HepG2 (cell line): Measurements from ENCODE around the gene ACTN1. TPM values are rescaled to one million over a fixed set of nuclear protein-coding genes. Genes with fewer than 3 reads are reported as not detected.

Source experiments
- ATAC-seq: fragments of 200-7000 bp; cut with Tn5 transposase; 3 replicates; pipeline ENCODE4 v1.9.1; 2020; ENCODE audit warnings: mild to moderate bottlenecking, moderate library complexity
- BruUV-seq: library from RNA; stranded (reverse); fragments of 400-500 nt; replicated peaks from 2 replicates; lab custom pipeline; 2021; lab: Mats Ljungman, UMichigan
- CTCF ChIA-PET: fragments of 300-600 bp; formaldehyde crosslinking; extraction: SDS; loops from one replicate; lab custom pipeline; 2021; ENCODE audit warnings: low total read pairs, inconsistent platforms, low intra/inter-chr PET ratio; lab: Yijun Ruan, JAX
- POLR2A ChIA-PET: fragments of 350-600 bp; sonication (Branson Sonifier 250); formaldehyde crosslinking; loops from one replicate; lab custom pipeline; 2020; ENCODE audit warnings: antibody characterized with exemption, inconsistent platforms; lab: Yijun Ruan, JAX
- DNase-seq: peaks from one replicate; pipeline ENCODE4 v3.0.0-alpha.2; 2015; ENCODE audit warnings: low spot score
- FAIRE-seq: peaks from 3 replicates; lab custom pipeline; 2011; peaks lifted over from hg19 to GRCh38; lab: Jason Lieb, UNC
- H2AFZ ChIP-seq: one replicate; pipeline ENCODE4 v1.6.1; 2011; ENCODE audit warnings: low read length, inconsistent platforms
- H3K27ac ChIP-seq: fragments of 300-600 bp; 3 replicates; pipeline ENCODE4 v1.8.0; 2011; ENCODE audit warnings: mixed run types, mild to moderate bottlenecking, mixed read lengths, low read length, inconsistent platforms; ENCODE audit not compliant: insufficient read depth; ENCODE audit errors: extremely low read length
- H3K27me3 ChIP-seq, 2 experiments: fragments of 200-600 bp in 1 of 2; 2 replicates in 1 of 2; 3 replicates in 1 of 2; pipeline versions ENCODE4 v1.6.0 to v1.8.0; 2011; ENCODE audit warnings: low read length in 2 of 2, mild to moderate bottlenecking in 2 of 2, moderate library complexity in 2 of 2, inconsistent platforms in 1 of 2; ENCODE audit not compliant: insufficient read depth in 2 of 2, control insufficient read depth in 1 of 2
- H3K36me3 ChIP-seq, 2 experiments: fragments of 200-600 bp in 1 of 2; replicated peaks in 1 of 2; 2 replicates in 1 of 2; 3 replicates in 1 of 2; pipeline versions ENCODE4 v1.5.1 to v1.8.0; 2011; ENCODE audit warnings: low read length in 2 of 2, inconsistent platforms in 1 of 2; ENCODE audit not compliant: insufficient read depth in 2 of 2, control insufficient read depth in 1 of 2
- H3K4me1 ChIP-seq: 2 replicates; pipeline ENCODE4 v1.5.1; 2012; ENCODE audit warnings: low read length, inconsistent platforms; ENCODE audit not compliant: insufficient read depth
- H3K4me2 ChIP-seq: 2 replicates; pipeline ENCODE4 v1.6.0; 2011; ENCODE audit warnings: low read depth, low read length, inconsistent platforms
- H3K4me3 ChIP-seq, 3 experiments: fragments of 200-600 bp in 1 of 3; sonication (generic), shearing (Covaris generic) in 1 of 3; replicated peaks in 1 of 3; 2 replicates each; pipeline ENCODE4 v1.5.1; 2011 to 2016; ENCODE audit warnings: low read length in 3 of 3, inconsistent platforms in 2 of 3, low read depth in 2 of 3, mild to moderate bottlenecking in 2 of 3, control low read depth in 1 of 3, mixed read lengths in 1 of 3; ENCODE audit not compliant: insufficient read depth in 1 of 3
- H3K79me2 ChIP-seq: one replicate; pipeline ENCODE4 v1.6.1; 2011; ENCODE audit warnings: low read length, inconsistent platforms; ENCODE audit not compliant: insufficient read depth
- H3K9ac ChIP-seq: 2 replicates; pipeline ENCODE4 v1.6.0; 2011; ENCODE audit warnings: mild to moderate bottlenecking, low read depth, low read length, inconsistent platforms; ENCODE audit not compliant: insufficient read depth
- H3K9me3 ChIP-seq: 2 replicates; pipeline ENCODE4 v1.5.1; 2012; ENCODE audit warnings: mild to moderate bottlenecking, low read length
- H4K20me1 ChIP-seq: 2 replicates; pipeline ENCODE4 v1.6.0; 2011; ENCODE audit warnings: inconsistent platforms, mild to moderate bottlenecking, low read length, moderate library complexity; ENCODE audit not compliant: insufficient read depth
- AGO1 ChIP-seq: fragments of 200-400 bp; formaldehyde crosslinking; IDR thresholded peaks from 2 replicates; pipeline ENCODE4 v1.6.1; 2017; ENCODE audit warnings: mild to moderate bottlenecking, low read depth, low read length, moderate library complexity; ENCODE audit not compliant: poor library complexity, severe bottlenecking
- RBM22 ChIP-seq: fragments of 200-400 bp; formaldehyde crosslinking; optimal IDR thresholded peaks from 2 replicates; pipeline ENCODE3; 2017; ENCODE audit warnings: mild to moderate bottlenecking, low read length, moderate library complexity
- WGBS: methylation state at CpG from one replicate; pipeline ENCODE4 v1.1.6; 2017; ENCODE audit warnings: low lambda C conversion rate; 5-methylcytosine and 5-hydroxymethylcytosine counted together
- in situ Hi-C: cut with HindIII; loops from 2 replicates; pipeline ENCODE4 v1.10.0; 2017; ENCODE audit warnings: low pct_unique_long_range_greater_than_20kb; ENCODE audit not compliant: extremely low pct_ligation_motif_present
- intact Hi-C: fragments of 100-400 bp; cut with micrococcal nuclease; formaldehyde crosslinking; loops from one replicate; pipeline ENCODE4 v1.10.0; 2022; ENCODE audit not compliant: unreplicated experiment
- polyA plus RNA-seq, 8 experiments: library from polyadenylated mRNA; depleted of rRNA in 3 of 8; stranded (reverse) in 7 of 8; unstranded in 1 of 8; fragments of >200 nt; fragmentation: Illumina TruSeq in 4 of 8; extraction: Trizol in 4 of 8; gene quantifications; 2 replicates each; pipeline versions ENCODE4 v1.2.1 to v1.2.3, GENCODE V29; 2011 to 2016; ENCODE audit warnings: low read depth in 4 of 8, missing spikeins in 1 of 8, mixed read lengths in 1 of 8; ENCODE audit not compliant: insufficient read depth in 1 of 8
- total RNA-seq, 5 experiments: library from RNA; depleted of rRNA; stranded (reverse); fragments of >200 nt; fragmentation: Illumina TruSeq; extraction: Trizol; gene quantifications; 2 replicates each; pipeline ENCODE4 v1.2.3, GENCODE V29; 2016; ENCODE audit warnings: low read depth in 1 of 5
- TF ChIP-seq, protein P1 (sequence below): sonication (generic); formaldehyde crosslinking; IDR thresholded peaks from 2 replicates; pipeline ENCODE4 v1.5.1; 2020; ENCODE audit warnings: mild to moderate bottlenecking, moderate library complexity, missing genetic modification reagents
- TF ChIP-seq, protein P2 (sequence below), 2 experiments: IDR thresholded peaks; 2 replicates each; pipeline ENCODE4 v1.6.1; 2011 to 2012; ENCODE audit warnings: low read length in 2 of 2, borderline replicate concordance in 1 of 2, low read depth in 1 of 2, mild to moderate bottlenecking in 1 of 2, moderate library complexity in 1 of 2
- TF ChIP-seq, protein P3 (sequence below): sonication (generic); formaldehyde crosslinking; IDR thresholded peaks from 2 replicates; pipeline ENCODE4 v1.4.0; 2020; ENCODE audit warnings: missing genetic modification reagents

Gene ACTN1
- total and polyA plus RNA-seq, 2 of the 13 experiments (the other 11 are each of a cell fraction or from before 2014, with no cell fraction given) = 58.6 to 162 TPM

DNA sequence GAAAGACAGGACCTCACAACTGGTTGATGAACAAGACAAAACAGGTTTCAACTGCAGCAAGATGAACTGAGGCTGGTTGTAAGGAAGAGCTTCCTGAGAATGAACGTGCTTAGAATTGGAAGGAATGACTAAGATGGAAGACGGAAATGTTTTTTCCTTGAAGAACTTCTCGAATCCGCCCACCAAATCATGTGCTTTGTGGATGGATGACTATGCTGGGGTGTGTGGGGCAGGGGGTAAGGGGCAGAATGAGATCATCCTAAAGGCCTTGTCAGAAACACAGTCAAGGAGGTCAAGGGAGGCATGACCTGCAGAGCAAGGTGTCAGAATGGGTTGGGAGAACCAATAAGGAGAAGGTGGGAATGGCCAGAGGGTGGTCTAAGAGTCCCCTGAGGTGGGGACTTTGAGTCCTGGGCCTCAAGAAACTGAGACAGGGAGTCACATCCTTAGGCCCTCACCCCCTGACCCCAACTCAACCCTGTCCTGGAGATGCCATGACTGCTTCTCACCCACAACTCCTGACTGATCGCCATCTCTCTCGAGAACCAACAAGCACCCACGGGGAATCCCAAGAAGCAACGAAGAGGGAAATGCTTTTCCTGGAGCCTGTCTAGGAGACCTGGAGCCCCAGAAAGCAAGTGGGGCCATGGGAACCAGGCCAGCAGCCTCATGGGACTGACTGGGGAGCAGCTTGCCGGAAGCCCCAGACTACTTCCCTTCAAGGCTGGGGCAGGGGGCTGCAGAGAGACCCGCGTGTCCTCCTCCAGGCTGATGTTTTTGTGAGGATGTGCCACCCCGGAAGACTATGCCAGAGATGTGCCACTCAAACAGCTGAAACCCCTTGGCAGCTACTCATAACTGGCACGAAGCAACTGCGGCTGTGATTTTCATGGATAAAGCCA lies 84.0 kb downstream of the ACTN1 start:
- H4K20me1 ChIP-seq = no peaks in the 10 kb centered on the region; the same call in 1 of the 2 replicates

More for the DNA sequence above, 84.0 kb downstream of the ACTN1 start:
- Histone ChIP-seq H3K9me3 (no peaks in the 10 kb centered on the region), H3K4me2 (no peak overlapping the region), H3K27me3 (no peaks in the 10 kb centered on the region), H3K9ac (no peak overlapping the region), H3K27ac (no peak overlapping the region), H3K4me3 (no peak overlapping the region), H2AFZ (no peak overlapping the region), H3K4me1 (peaks cover 13% of the 10 kb centered on the region), H3K36me3 (peaks cover 61 to 96% of the 10 kb centered on the region in 2 experiments), H3K79me2 (no peaks in the 10 kb centered on the region)
- POLR2A ChIA-PET = interaction anchor here (0.6 kb wide), 1 partner anchor 1012 kb away, joined by 4 read pairs; no protein-coding TSS in a partner anchor
- FAIRE-seq (no peak), DNase-seq (no peak), ATAC-seq (no peak)
- in situ Hi-C loops = no loop called here
- BruUV-seq = no TSS peak
- CTCF ChIA-PET = no interaction called here
- WGBS = 96% methylated on average over 8 of the region's 14 CpGs
- intact Hi-C loops = no loop called here
- peak; percentile 68 for TF ChIP-seq RBM22
- TF ChIP-seq, protein P1, sequence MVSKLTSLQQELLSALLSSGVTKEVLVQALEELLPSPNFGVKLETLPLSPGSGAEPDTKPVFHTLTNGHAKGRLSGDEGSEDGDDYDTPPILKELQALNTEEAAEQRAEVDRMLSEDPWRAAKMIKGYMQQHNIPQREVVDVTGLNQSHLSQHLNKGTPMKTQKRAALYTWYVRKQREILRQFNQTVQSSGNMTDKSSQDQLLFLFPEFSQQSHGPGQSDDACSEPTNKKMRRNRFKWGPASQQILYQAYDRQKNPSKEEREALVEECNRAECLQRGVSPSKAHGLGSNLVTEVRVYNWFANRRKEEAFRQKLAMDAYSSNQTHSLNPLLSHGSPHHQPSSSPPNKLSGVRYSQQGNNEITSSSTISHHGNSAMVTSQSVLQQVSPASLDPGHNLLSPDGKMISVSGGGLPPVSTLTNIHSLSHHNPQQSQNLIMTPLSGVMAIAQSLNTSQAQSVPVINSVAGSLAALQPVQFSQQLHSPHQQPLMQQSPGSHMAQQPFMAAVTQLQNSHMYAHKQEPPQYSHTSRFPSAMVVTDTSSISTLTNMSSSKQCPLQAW (CRISPR knock-in tag) = no peak
- TF ChIP-seq, protein P2, sequence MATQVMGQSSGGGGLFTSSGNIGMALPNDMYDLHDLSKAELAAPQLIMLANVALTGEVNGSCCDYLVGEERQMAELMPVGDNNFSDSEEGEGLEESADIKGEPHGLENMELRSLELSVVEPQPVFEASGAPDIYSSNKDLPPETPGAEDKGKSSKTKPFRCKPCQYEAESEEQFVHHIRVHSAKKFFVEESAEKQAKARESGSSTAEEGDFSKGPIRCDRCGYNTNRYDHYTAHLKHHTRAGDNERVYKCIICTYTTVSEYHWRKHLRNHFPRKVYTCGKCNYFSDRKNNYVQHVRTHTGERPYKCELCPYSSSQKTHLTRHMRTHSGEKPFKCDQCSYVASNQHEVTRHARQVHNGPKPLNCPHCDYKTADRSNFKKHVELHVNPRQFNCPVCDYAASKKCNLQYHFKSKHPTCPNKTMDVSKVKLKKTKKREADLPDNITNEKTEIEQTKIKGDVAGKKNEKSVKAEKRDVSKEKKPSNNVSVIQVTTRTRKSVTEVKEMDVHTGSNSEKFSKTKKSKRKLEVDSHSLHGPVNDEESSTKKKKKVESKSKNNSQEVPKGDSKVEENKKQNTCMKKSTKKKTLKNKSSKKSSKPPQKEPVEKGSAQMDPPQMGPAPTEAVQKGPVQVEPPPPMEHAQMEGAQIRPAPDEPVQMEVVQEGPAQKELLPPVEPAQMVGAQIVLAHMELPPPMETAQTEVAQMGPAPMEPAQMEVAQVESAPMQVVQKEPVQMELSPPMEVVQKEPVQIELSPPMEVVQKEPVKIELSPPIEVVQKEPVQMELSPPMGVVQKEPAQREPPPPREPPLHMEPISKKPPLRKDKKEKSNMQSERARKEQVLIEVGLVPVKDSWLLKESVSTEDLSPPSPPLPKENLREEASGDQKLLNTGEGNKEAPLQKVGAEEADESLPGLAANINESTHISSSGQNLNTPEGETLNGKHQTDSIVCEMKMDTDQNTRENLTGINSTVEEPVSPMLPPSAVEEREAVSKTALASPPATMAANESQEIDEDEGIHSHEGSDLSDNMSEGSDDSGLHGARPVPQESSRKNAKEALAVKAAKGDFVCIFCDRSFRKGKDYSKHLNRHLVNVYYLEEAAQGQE (IDR thresholded peaks at IDR 0.05; ENCODE audit: borderline replicate concordance in 1 of 2, low read depth in 1 of 2, low read length in 2 of 2) = no peak
- TF ChIP-seq AGO1 = no peak
- TF ChIP-seq, protein P3, sequence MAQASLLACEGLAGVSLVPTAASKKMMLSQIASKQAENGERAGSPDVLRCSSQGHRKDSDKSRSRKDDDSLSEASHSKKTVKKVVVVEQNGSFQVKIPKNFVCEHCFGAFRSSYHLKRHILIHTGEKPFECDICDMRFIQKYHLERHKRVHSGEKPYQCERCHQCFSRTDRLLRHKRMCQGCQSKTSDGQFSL = no peak
